Keratinocyte (primary cell): ENCODE measurements around the gene ZFPM1. TPM values are rescaled to one million over a fixed set of nuclear protein-coding genes. Genes with fewer than 3 reads are reported as not detected.

Experiments
- DNase-seq: peaks from one replicate; pipeline ENCODE4 v3.0.0-alpha.2; 2011; ENCODE audit warnings: low read depth, missing footprints, low spot score
- FAIRE-seq: peaks from 2 replicates; lab custom pipeline; 2011; peaks lifted over from hg19 to GRCh38; lab: Jason Lieb, UNC
- H2AFZ ChIP-seq: 2 replicates; pipeline ENCODE4 v1.6.0; 2012; ENCODE audit warnings: low read length, control low read depth, inconsistent platforms; ENCODE audit not compliant: control insufficient read depth
- H3K27ac ChIP-seq: 2 replicates; pipeline ENCODE4 v1.5.1; 2011; ENCODE audit warnings: low read length; ENCODE audit not compliant: control insufficient read depth, insufficient read depth
- H3K27me3 ChIP-seq: 3 replicates; pipeline ENCODE4 v1.6.0; 2011; ENCODE audit warnings: low read length; ENCODE audit not compliant: control insufficient read depth, insufficient read depth; ENCODE audit errors: extremely low read depth
- H3K36me3 ChIP-seq, 2 experiments: 2 replicates in 1 of 2; 3 replicates in 1 of 2; pipeline ENCODE4 v1.5.1; 2011; ENCODE audit warnings: low read length in 2 of 2, mild to moderate bottlenecking in 1 of 2; ENCODE audit not compliant: control insufficient read depth in 2 of 2, insufficient read depth in 2 of 2; ENCODE audit errors: extremely low read depth in 1 of 2
- H3K4me1 ChIP-seq: 3 replicates; pipeline ENCODE4 v1.5.1; 2011; ENCODE audit warnings: low read length; ENCODE audit not compliant: control insufficient read depth, insufficient read depth; ENCODE audit errors: extremely low read depth
- H3K4me2 ChIP-seq: 3 replicates; pipeline ENCODE4 v1.6.0; 2011; ENCODE audit warnings: low read depth, low read length; ENCODE audit not compliant: control insufficient read depth, insufficient read depth; ENCODE audit errors: extremely low read depth
- H3K4me3 ChIP-seq, 3 experiments: fragments of 200-600 bp in 1 of 3; sonication (generic) in 1 of 3; 2 replicates in 2 of 3; 3 replicates in 1 of 3; pipeline ENCODE4 v1.5.1; 2011 to 2016; ENCODE audit warnings: low read length in 3 of 3, mild to moderate bottlenecking in 3 of 3, control low read depth in 2 of 3, inconsistent platforms in 1 of 3, low read depth in 1 of 3, mixed read lengths in 1 of 3, mixed run types in 1 of 3, moderate library complexity in 1 of 3; ENCODE audit not compliant: control insufficient read depth in 2 of 3, insufficient read depth in 2 of 3; ENCODE audit errors: extremely low read depth in 1 of 3
- H3K79me2 ChIP-seq: 2 replicates; pipeline ENCODE4 v1.6.0; 2012; ENCODE audit warnings: low read length; ENCODE audit not compliant: control insufficient read depth, insufficient read depth
- H3K9ac ChIP-seq: 3 replicates; pipeline ENCODE4 v1.6.0; 2011; ENCODE audit warnings: low read length; ENCODE audit not compliant: control insufficient read depth, insufficient read depth; ENCODE audit errors: extremely low read depth
- H3K9me1 ChIP-seq: 3 replicates; pipeline ENCODE4 v1.6.0; 2011; ENCODE audit warnings: low read length; ENCODE audit not compliant: control insufficient read depth, insufficient read depth; ENCODE audit errors: extremely low read depth
- H3K9me3 ChIP-seq: 2 replicates; pipeline ENCODE4 v1.5.1; 2012; ENCODE audit warnings: low read depth, low read length; ENCODE audit not compliant: control insufficient read depth
- H4K20me1 ChIP-seq: 3 replicates; pipeline ENCODE4 v1.6.0; 2011; ENCODE audit warnings: low read length; ENCODE audit not compliant: control insufficient read depth, insufficient read depth; ENCODE audit errors: extremely low read depth
- CTCF ChIP-seq, 3 experiments: IDR thresholded peaks in 1 of 3; conservative IDR thresholded peaks in 1 of 3; optimal IDR thresholded peaks in 1 of 3; 2 replicates in 2 of 3; 3 replicates in 1 of 3; pipeline versions ENCODE3 to v1.5.1; 2011; ENCODE audit warnings: low read length in 3 of 3, mild to moderate bottlenecking in 3 of 3, moderate library complexity in 2 of 3, control low read depth in 1 of 3, inconsistent platforms in 1 of 3; ENCODE audit not compliant: insufficient read depth in 2 of 3; ENCODE audit errors: extremely low read depth in 1 of 3
- EZH2 ChIP-seq: IDR thresholded peaks from one replicate; pipeline ENCODE4 v1.6.1; 2012; ENCODE audit warnings: inconsistent platforms, mild to moderate bottlenecking, low read length, moderate library complexity
- dilution Hi-C: fragments of 300-500 bp; cut with MboI; formaldehyde crosslinking; loops from one replicate; pipeline ENCODE4 v1.7.0; 2020; ENCODE audit warnings: low sequenced_read_pairs; ENCODE audit not compliant: extremely low pct_ligation_motif_present
- polyA plus RNA-seq, 5 experiments: library from polyadenylated mRNA; depleted of rRNA in 3 of 5; stranded (reverse) in 3 of 5; stranded (forward) in 1 of 5; unstranded in 1 of 5; fragments of >200 nt; gene quantifications; 1 replicate in 1 of 5; 2 replicates in 3 of 5; 3 replicates in 1 of 5; pipeline versions ENCODE4 v1.2.1 to v1.2.3, GENCODE V29; 2011 to 2012; ENCODE audit warnings: missing spikeins in 2 of 5, low read depth in 1 of 5, low replicate concordance in 1 of 5

Gene ZFPM1
- polyA plus RNA-seq, 1 donor (not counting 4 experiments of a cell fraction or from before 2014, with no cell fraction given): 0.42 TPM

DNA sequence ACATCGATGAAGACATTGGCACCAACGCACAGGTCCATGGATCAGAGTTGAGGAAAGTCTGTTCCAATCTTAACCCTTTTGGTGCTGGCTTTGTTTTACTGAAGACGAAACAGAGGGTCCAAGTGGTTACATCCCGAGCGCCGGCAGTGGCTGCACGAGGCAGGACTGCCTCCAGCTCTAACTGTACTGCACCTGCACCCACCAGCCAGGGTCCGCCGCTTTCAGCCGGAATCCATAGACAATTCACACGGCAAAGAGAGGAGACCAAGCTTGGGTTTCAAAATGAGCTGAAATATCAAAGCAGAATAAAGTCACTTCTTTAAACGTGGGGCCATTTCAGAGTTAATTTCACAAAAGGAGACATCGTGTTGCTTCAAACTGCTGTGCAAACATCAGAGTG lies 95.9 kb downstream of the ZFPM1 start:
- Histone ChIP-seq H3K79me2 (no peaks in the 10 kb centered on the region), H3K27ac (no peak overlapping the region), H3K4me3 (no peak overlapping the region), H3K27me3 (peaks cover 33% of the 10 kb centered on the region), H3K4me2 (no peak overlapping the region), H3K9me3 (no peaks in the 10 kb centered on the region), H3K4me1 (no peaks in the 10 kb centered on the region), H4K20me1 (no peaks in the 10 kb centered on the region), H2AFZ (no peak overlapping the region), H3K36me3 (no peaks in the 10 kb centered on the region), H3K9me1 (no peaks in the 10 kb centered on the region), H3K9ac (no peak overlapping the region)
- no peak for FAIRE-seq
- DNase-seq: no peak
- no peak for TF ChIP-seq EZH2
- no peak for TF ChIP-seq CTCF (optimal IDR thresholded peaks at IDR 0.05 in 1 of 3, IDR thresholded peaks at IDR 0.05 in 1 of 3, conservative IDR thresholded peaks at IDR 0.05 in 1 of 3; ENCODE audit: extremely low read depth in 1 of 3, insufficient read depth in 2 of 3, low read length in 3 of 3)
- dilution Hi-C loops: no loop called here

DNA sequence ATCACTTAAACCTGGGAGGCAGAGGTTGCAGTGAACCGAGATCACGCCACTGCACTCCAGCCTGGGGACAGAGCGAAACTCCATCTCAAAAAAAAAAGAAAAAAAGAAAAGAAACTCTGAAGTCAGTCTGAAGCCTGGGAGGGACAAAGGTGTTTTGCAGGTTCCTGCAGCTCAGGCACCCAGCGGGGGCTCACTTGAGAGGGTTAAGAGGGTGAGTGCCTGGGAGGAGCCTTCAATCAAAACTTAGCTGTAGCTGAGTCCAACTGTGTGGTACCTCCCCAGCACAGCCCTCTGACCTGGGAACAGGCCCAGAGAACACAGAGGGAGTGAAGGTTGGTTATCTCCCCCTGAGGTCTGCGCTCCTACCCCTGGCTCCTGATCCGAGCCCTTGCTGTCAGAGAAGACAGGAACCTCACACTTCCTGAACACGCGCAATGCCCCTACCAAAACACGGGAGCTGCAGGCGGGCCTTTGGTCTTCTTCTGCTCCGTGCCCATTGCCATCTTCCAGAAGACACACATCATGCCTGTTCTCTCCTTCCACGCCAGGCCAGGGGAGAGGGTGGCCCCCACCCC lies 96.7 kb downstream of the ZFPM1 start:
- no peak for TF ChIP-seq CTCF (optimal IDR thresholded peaks at IDR 0.05 in 1 of 3, IDR thresholded peaks at IDR 0.05 in 1 of 3, conservative IDR thresholded peaks at IDR 0.05 in 1 of 3; ENCODE audit: extremely low read depth in 1 of 3, insufficient read depth in 2 of 3, low read length in 3 of 3)
- no peak for TF ChIP-seq EZH2
- Histone ChIP-seq H3K27me3 (peaks cover 41% of the 10 kb centered on the region), H3K36me3 (no peaks in the 10 kb centered on the region), H3K4me1 (no peaks in the 10 kb centered on the region), H4K20me1 (no peaks in the 10 kb centered on the region), H2AFZ (no peak overlapping the region), H3K27ac (no peak overlapping the region), H3K4me2 (no peak overlapping the region), H3K9me1 (no peaks in the 10 kb centered on the region), H3K9ac (no peak overlapping the region), H3K9me3 (no peaks in the 10 kb centered on the region), H3K4me3 (no peak overlapping the region), H3K79me2 (no peaks in the 10 kb centered on the region)
- DNase-seq: no peak
- dilution Hi-C loops: no loop called here
- no peak for FAIRE-seq
